H9 (cell line): ENCODE results near the gene CCDC88A. TPM values are rescaled to one million over a fixed set of nuclear protein-coding genes. Genes with fewer than 3 reads are reported as not detected.

ENCODE experiments used
- DNase-seq: peaks from one replicate; pipeline ENCODE4 v3.0.0-alpha.2; 2017
- H2AFZ ChIP-seq: one replicate; pipeline ENCODE4 v1.6.1; 2013; ENCODE audit warnings: mild to moderate bottlenecking, low read length, control low read depth, moderate library complexity
- H2AK5ac ChIP-seq: 2 replicates; pipeline ENCODE4 v1.6.1; 2013; ENCODE audit warnings: low read length, control low read depth, mixed read lengths; ENCODE audit not compliant: insufficient read length
- H2BK120ac ChIP-seq: one replicate; pipeline ENCODE4 v1.6.1; 2013; ENCODE audit warnings: low read depth, mild to moderate bottlenecking, low read length, control low read depth, inconsistent platforms; ENCODE audit not compliant: poor library complexity, severe bottlenecking
- H2BK12ac ChIP-seq: 2 replicates; pipeline ENCODE4 v1.6.1; 2013; ENCODE audit warnings: low read length, control low read depth, mixed read lengths, low read depth; ENCODE audit not compliant: insufficient read length
- H2BK15ac ChIP-seq: 2 replicates; pipeline ENCODE4 v1.6.1; 2013; ENCODE audit warnings: low read depth, low read length, control low read depth
- H2BK20ac ChIP-seq: one replicate; pipeline ENCODE4 v1.6.1; 2013; ENCODE audit warnings: low read depth, mild to moderate bottlenecking, low read length, control low read depth, inconsistent platforms; ENCODE audit not compliant: poor library complexity, severe bottlenecking
- H2BK5ac ChIP-seq: 2 replicates; pipeline ENCODE4 v1.6.1; 2013; ENCODE audit warnings: low read length, control low read depth, mixed read lengths; ENCODE audit not compliant: insufficient read length
- H3K14ac ChIP-seq: 2 replicates; pipeline ENCODE4 v1.6.1; 2013; ENCODE audit warnings: low read length, control low read depth; ENCODE audit not compliant: insufficient read depth
- H3K18ac ChIP-seq: 2 replicates; pipeline ENCODE4 v1.6.1; 2013; ENCODE audit warnings: low read depth, mild to moderate bottlenecking, mixed read lengths, low read length, control low read depth; ENCODE audit not compliant: insufficient read length
- H3K23ac ChIP-seq: 2 replicates; pipeline ENCODE4 v1.6.1; 2013; ENCODE audit warnings: low read length, control low read depth, mixed read lengths, low read depth; ENCODE audit not compliant: insufficient read length
- H3K23me2 ChIP-seq: 2 replicates; pipeline ENCODE4 v1.6.1; 2013; ENCODE audit warnings: low read depth, mild to moderate bottlenecking, mixed read lengths, low read length, control low read depth; ENCODE audit not compliant: insufficient read length, poor library complexity, severe bottlenecking
- H3K27ac ChIP-seq: 2 replicates; pipeline ENCODE4 v1.5.1; 2013; ENCODE audit warnings: low read length, control low read depth, mixed read lengths, low read depth; ENCODE audit not compliant: insufficient read length
- H3K27me3 ChIP-seq: 2 replicates; pipeline ENCODE4 v1.6.1; 2013; ENCODE audit warnings: low read length, control low read depth, inconsistent platforms; ENCODE audit not compliant: insufficient read depth
- H3K4ac ChIP-seq: 2 replicates; pipeline ENCODE4 v1.6.1; 2013; ENCODE audit warnings: low read depth, mild to moderate bottlenecking, control low read depth, inconsistent platforms, low read length, moderate library complexity
- H3K4me1 ChIP-seq: 2 replicates; pipeline ENCODE4 v1.6.1; 2013; ENCODE audit warnings: low read length, control low read depth, inconsistent platforms; ENCODE audit not compliant: insufficient read depth
- H3K4me2 ChIP-seq: 2 replicates; pipeline ENCODE4 v1.6.1; 2013; ENCODE audit warnings: low read length, control low read depth, mixed read lengths; ENCODE audit not compliant: insufficient read length, insufficient read depth
- H3K56ac ChIP-seq: 2 replicates; pipeline ENCODE4 v1.6.1; 2013; ENCODE audit warnings: low read depth, mild to moderate bottlenecking, mixed read lengths, low read length, control low read depth; ENCODE audit not compliant: insufficient read length
- H3K79me1 ChIP-seq: 2 replicates; pipeline ENCODE4 v1.6.1; 2013; ENCODE audit warnings: low read depth, mild to moderate bottlenecking, moderate library complexity, low read length, control low read depth, inconsistent platforms; ENCODE audit not compliant: insufficient read depth, poor library complexity, severe bottlenecking
- H3K79me2 ChIP-seq: 2 replicates; pipeline ENCODE4 v1.6.1; 2013; ENCODE audit warnings: low read length, control low read depth, inconsistent platforms; ENCODE audit not compliant: insufficient read depth
- H3K9ac ChIP-seq: 2 replicates; pipeline ENCODE4 v1.6.1; 2013; ENCODE audit warnings: low read length, control low read depth, mixed read lengths; ENCODE audit not compliant: insufficient read length; ENCODE audit errors: extremely low read depth
- H3K9me3 ChIP-seq: one replicate; pipeline ENCODE4 v1.6.1; 2013; ENCODE audit warnings: low read depth, low read length, inconsistent platforms; ENCODE audit not compliant: control insufficient read depth
- H3T11ph ChIP-seq: one replicate; pipeline ENCODE4 v1.6.1; 2013; ENCODE audit warnings: mild to moderate bottlenecking, low read length, control low read depth, inconsistent platforms
- H4K20me1 ChIP-seq: one replicate; pipeline ENCODE4 v1.6.1; 2013; ENCODE audit not compliant: control insufficient read depth, insufficient read length, insufficient read depth
- H4K5ac ChIP-seq: 2 replicates; pipeline ENCODE4 v1.6.1; 2013; ENCODE audit warnings: low read depth, mild to moderate bottlenecking, mixed read lengths, low read length, control low read depth; ENCODE audit not compliant: insufficient read length
- H4K8ac ChIP-seq: replicated peaks from 2 replicates; pipeline ENCODE4 v1.6.1; 2013; ENCODE audit warnings: low read length, control low read depth, mixed read lengths, low read depth; ENCODE audit not compliant: insufficient read length
- H4K91ac ChIP-seq: 2 replicates; pipeline ENCODE4 v1.6.1; 2013; ENCODE audit warnings: low read depth, mild to moderate bottlenecking, moderate library complexity, mixed read lengths, low read length, control low read depth; ENCODE audit not compliant: insufficient read length
- H3K27ac Mint-ChIP-seq, 3 experiments: 2 replicates in 2 of 3; 3 replicates in 1 of 3; pipeline ENCODE4 v1.8.0; 2020 to 2021; ENCODE audit warnings: mixed read lengths in 3 of 3, mild to moderate bottlenecking in 1 of 3, moderate library complexity in 1 of 3
- H3K27me3 Mint-ChIP-seq: 2 replicates; pipeline ENCODE4 v1.8.0; 2021; ENCODE audit warnings: low read depth, mild to moderate bottlenecking, moderate library complexity, mixed read lengths
- H3K36me3 Mint-ChIP-seq, 3 experiments: 2 replicates in 2 of 3; 3 replicates in 1 of 3; pipeline ENCODE4 v1.8.0; 2020 to 2021; ENCODE audit warnings: low read depth in 3 of 3, mixed read lengths in 3 of 3; ENCODE audit not compliant: insufficient read depth in 1 of 3
- H3K4me1 Mint-ChIP-seq, 2 experiments: 2 replicates each; pipeline ENCODE4 v1.8.0; 2020; ENCODE audit warnings: mixed read lengths in 2 of 2
- H3K4me3 Mint-ChIP-seq, 2 experiments: 2 replicates in 1 of 2; 3 replicates in 1 of 2; pipeline ENCODE4 v1.8.0; 2020 to 2021; ENCODE audit warnings: mild to moderate bottlenecking in 2 of 2, mixed read lengths in 2 of 2, moderate library complexity in 1 of 2
- H3K9me3 Mint-ChIP-seq, 2 experiments: 2 replicates in 1 of 2; 3 replicates in 1 of 2; pipeline ENCODE4 v1.8.0; 2020; ENCODE audit warnings: mild to moderate bottlenecking in 2 of 2, mixed read lengths in 2 of 2, moderate library complexity in 1 of 2
- CTCF ChIP-seq: fragments of 200-600 bp; sonication (generic); conservative IDR thresholded peaks from 3 replicates; pipeline ENCODE4 v1.8.0; 2021; ENCODE audit warnings: antibody characterized with exemption, mild to moderate bottlenecking
- WGBS: extraction: QIAGEN DNeasy Blood & Tissue Kit; methylation state at CpG from one replicate; pipeline ENCODE4 v1.1.7; 2013; ENCODE audit warnings: missing lambda C conversion rate, low lambda C conversion rate, mixed read lengths; ENCODE audit not compliant: insufficient read length; ENCODE audit errors: extremely low coverage; 5-methylcytosine and 5-hydroxymethylcytosine counted together
- total RNA-seq: library from RNA; stranded (reverse); gene quantifications from 2 replicates; pipeline ENCODE4 v1.2.1, GENCODE V29; 2021

CCDC88A gene
- total RNA-seq, 1 experiment from 2014 or later, result 91.8 TPM

- Mint-ChIP-seq H3K36me3 (peaks cover 26 to 63% (median 59%) of the 10 kb centered on the region in 3 experiments; a peak in 6 of 7 replicates), H3K4me3 (no peak overlapping the region), H3K27me3 (no peaks in the 10 kb centered on the region), H3K9me3 (no peaks in the 10 kb centered on the region), H3K27ac (no peak overlapping the region), H3K4me1 (no peaks in the 10 kb centered on the region)
- no peaks in the 10 kb centered on the region for H3K27me3 ChIP-seq
- no peak overlapping the region for H4K8ac ChIP-seq
- no peak overlapping the region for H3K4ac ChIP-seq
- H4K91ac ChIP-seq, result no peak overlapping the region
- WGBS, result no CpG with 5 or more reads among the region's 1 CpG
- no peaks in the 10 kb centered on the region for H3K79me2 ChIP-seq
- no peaks in the 10 kb centered on the region for H4K20me1 ChIP-seq
- no peak overlapping the region for H3K18ac ChIP-seq
- H2AK5ac ChIP-seq, result no peak overlapping the region
- H3K23ac ChIP-seq, result no peak overlapping the region
- H2AFZ ChIP-seq, result no peak overlapping the region
- no peak overlapping the region for H2BK5ac ChIP-seq
- H2BK12ac ChIP-seq, result no peak overlapping the region
- H3K23me2 ChIP-seq, result no peaks in the 10 kb centered on the region
- no peak overlapping the region for H3T11ph ChIP-seq
- H2BK15ac ChIP-seq, result no peak overlapping the region
- no peak for DNase-seq
- no peak overlapping the region for H4K5ac ChIP-seq
- H3K9me3 ChIP-seq, result no peaks in the 10 kb centered on the region
- no peak overlapping the region for H2BK120ac ChIP-seq
- no peak overlapping the region for H3K14ac ChIP-seq
- no peak overlapping the region for H3K56ac ChIP-seq
- H3K4me1 ChIP-seq, result no peaks in the 10 kb centered on the region
- no peak overlapping the region for H3K9ac ChIP-seq
- TF ChIP-seq CTCF, result no peak
- no peak overlapping the region for H3K27ac ChIP-seq
- H3K4me2 ChIP-seq, result no peak overlapping the region
- H3K79me1 ChIP-seq, result no peaks in the 10 kb centered on the region
- H2BK20ac ChIP-seq, result no peak overlapping the region
Observed at GRCh38 chr2:55314985-55315384, 104.7 kb downstream of the CCDC88A start.
